Inflammatory macrophage (primary cell): ENCODE data around the gene TUT1.
"Not testable (repeated sequence)": the region's sequence is repeated elsewhere in the genome, so short reads cannot be mapped to it uniquely, and the experiment has no call there.

Source experiments
- DNase-seq, 2 donors: peaks; one replicate each; pipeline ENCODE4 v3.0.0-alpha.2; 2020 to 2022

The TUT1 gene

DNA sequence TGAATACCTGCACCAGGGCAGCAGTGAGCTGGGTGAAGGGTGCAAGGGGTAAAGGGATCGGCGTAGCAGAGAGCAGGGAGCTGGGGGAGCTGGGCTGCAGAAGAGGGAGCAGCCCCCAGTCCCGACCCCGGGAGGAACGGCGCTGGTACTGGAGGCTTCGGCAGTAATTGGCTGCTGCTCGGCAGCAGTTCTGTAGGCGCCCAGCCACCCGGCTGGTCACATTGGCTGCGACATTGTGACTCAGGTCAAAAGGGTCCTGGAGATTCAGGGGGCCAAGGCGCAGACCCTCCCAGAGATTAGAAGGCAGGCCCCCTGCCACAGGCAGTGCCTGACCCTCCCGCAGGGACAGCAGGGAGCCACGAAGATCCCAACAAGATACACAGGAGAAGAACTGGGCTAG is 15.5 kb downstream of the TUT1 start:
- no peak for DNase-seq

GRCh38 chr11:62575156-62575555 is 16.2 kb downstream of the TUT1 start:
- DNase-seq: no peak

- DNase-seq: peak; percentile 17 to 66
Measured at GRCh38 chr11:62574363-62575071, 16.8 kb downstream of the TUT1 start.

DNA sequence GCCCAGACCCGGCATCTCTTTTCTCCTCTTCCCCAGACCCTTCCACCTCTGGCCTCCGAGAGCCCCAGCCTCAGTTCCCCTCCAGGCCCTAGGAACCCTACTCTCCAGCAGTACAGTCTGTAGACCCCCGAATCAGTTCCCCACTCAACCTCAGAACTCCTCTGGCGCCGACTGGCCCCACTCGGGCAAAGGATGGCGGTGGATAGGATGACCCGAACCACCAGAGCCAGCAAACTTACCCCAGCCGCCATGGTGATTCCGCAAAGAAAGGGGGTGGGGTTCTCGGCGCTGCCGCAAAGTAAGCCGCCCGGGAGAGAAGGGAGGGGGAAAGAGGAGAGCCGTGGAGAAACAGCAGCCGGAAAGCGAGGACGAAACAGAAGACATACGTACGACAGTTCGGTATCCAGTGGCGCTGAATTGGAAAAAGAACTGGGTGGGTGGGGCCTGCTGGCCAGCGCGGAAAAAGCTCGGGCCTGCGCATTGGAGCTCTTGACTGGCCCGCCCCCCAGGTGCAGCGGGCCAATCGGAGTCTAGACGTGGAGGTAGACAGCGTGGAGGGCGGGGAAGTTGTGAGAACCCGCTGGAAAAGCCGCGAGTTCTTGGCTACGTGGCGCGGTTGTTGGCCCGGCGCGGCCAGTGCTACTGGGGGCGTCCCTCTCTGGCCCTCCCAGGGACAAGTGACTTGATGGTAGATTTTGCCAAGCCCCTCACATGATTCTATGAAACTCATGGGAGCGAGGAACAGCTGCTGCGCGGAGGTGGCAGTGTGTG is 17.5 kb downstream of the TUT1 start, which contains the start of gene EEF1G:
EEF1G (minus strand) TSS at position 300 of the 771 bp plus-strand sequence; CDS start at position 251, 49 bp downstream.
- peak; percentile 100 for DNase-seq

- DNase-seq: peak; percentile 23 to 33
Measured at GRCh38 chr11:62573006-62573591, 18.2 kb downstream of the TUT1 start.

DNA sequence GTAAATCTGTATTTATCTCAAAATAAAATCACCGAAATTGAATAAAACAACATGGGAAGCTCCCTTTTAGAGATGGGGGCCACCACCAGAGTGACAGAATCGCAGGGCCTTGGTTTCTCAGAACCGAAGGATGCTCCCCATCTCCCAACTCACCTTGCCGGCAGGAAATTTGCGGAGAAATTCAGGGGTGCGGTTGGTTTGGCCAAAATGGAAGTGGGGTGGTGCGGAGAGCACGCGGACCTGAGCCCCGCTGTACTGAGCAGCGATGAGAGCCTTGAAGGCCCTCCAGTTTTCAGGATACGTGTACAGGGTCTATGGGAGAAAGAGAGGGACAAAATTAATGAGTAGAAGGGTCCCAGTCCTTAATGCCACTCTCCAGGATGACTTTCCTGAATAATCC is 18.9 kb downstream of the TUT1 start:
- DNase-seq: no peak

- not testable (repeated sequence) for DNase-seq
Measured at GRCh38 chr11:62571493-62571892, 19.8 kb downstream of the TUT1 start.

GRCh38 chr11:62570903-62571302 is 20.4 kb downstream of the TUT1 start:
- DNase-seq: not testable (repeated sequence)

DNA sequence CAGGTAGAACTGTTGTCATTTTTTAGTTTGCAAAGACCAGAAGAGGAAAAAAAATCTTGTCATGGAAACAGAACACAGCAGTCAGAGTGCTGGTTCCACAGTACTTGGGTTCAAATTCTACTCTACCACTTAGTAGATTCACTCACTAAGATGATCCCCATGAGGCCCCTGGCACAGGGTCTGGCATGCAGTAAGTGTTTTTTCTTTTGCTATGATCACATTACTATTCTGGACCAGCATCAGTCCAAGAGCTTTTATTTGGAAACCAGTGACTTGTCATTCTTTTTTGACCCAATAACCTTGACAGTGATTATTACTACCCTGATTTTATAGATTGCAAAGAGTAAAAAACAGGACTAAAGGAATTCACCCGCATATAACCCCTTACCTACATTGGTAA is 21.7 kb downstream of the TUT1 start:
- DNase-seq: no peak

DNA sequence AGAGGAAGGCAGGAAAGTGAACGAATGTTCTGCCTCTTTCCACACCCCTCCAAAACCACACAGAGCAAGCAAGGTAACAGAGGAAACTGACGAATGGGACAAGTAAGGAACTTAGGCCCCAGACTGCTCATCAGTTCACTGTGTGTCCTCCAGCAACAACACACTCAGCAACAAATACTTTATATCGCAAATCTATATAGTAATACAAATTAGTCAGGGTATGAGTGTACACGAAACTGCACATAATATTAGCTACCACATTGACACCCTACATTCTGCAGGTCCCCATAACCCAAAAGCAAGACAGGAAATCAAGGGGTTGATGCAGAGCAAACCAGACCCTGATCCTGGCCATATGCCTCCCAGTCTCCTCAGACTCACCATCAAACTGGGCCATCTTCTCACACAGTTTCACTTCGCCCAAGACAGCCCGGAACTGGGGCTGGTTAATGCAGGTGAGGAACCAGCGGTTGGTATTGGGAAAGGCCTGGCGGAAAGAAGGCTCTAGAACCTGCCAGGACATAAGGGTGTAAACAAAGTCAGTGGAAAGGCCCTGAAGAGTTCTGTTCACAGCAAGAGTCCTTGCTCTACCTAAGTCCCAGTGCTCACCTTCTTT is 24.2 kb downstream of the TUT1 start:
- DNase-seq: no peak

- DNase-seq: no peak
Measured at GRCh38 chr11:62566247-62566646, 25.1 kb downstream of the TUT1 start.

DNA sequence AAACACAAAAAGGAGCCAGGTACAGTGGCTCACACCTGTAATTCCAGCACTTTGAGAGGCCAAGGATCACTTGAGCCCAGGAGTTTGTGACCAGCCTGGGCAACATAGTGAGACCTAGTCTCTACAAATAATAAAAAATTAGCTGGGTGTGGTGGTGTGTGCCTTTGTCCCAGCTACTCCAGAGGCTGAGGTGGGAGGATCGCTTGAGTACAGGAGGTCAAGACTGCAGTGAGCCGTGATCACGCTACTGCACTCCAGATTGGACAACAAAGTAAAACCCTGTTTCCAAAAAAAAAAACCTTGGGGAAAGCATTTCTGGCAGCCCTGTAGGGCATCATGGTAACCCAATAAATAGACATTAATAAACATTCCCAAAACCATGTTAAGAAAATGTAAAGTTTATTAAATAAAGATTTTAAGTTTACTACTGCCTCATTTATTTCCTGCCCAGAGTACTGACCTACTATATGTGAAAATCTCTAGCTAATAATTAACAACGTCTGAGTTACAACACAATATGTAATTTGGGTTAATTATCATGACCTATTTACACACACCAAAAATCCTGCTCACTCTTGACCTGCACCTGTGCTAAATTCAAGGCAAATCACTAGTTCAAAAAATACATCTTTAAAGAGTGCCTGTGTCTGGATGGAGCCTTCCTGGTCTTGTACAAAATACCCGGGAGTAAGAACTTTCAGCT is 26.1 kb downstream of the TUT1 start:
- no peak for DNase-seq

- not testable (repeated sequence) for DNase-seq
Measured at GRCh38 chr11:62561677-62562230, 29.6 kb downstream of the TUT1 start.

- DNase-seq: peak; percentile 85 to 89
Measured at GRCh38 chr11:62560566-62561103, 30.7 kb downstream of the TUT1 start.

DNA sequence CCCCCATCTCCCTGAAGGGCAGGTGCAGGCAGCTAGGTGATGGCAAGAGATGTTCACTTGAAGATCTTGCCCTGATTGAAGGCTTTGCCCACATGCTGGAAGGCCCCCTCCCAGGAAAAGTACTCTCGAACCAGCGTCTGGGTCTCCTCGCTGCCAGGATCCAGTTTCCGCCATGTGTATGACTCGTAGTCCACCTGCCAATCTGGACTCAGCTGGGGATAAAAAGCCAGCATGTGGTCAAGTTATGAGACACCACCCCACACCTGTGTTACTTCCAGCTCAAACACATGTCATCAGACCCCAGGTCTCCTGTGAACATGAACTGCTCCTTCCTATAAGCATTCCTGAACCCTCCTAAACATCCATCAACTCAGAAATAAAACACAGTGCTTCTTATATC is 31.7 kb downstream of the TUT1 start:
- not testable (repeated sequence) for DNase-seq

DNA sequence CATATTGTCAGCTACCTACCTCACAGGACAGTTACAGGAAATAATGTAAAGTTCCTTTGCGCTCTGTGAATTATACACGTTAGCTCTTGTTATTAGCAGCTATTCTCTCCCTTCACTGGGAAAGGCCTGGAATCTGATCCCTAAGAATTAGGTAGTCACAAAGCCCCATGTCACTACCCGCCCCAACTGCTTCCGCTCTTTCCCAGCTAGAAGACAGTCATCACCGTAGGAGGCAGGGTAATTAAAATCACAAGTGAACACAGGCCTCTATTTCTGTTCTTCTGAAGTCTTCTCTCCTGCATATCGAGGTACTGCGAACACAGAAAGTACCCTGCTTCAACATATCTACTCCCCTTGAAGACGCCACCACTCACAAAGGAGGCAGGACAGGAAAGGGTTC is 32.1 kb downstream of the TUT1 start:
- DNase-seq: no peak

- DNase-seq: no peak
Measured at GRCh38 chr11:62558669-62559068, 32.7 kb downstream of the TUT1 start.

GRCh38 chr11:62556875-62557631 is 34.3 kb downstream of the TUT1 start:
- DNase-seq: no peak

DNA sequence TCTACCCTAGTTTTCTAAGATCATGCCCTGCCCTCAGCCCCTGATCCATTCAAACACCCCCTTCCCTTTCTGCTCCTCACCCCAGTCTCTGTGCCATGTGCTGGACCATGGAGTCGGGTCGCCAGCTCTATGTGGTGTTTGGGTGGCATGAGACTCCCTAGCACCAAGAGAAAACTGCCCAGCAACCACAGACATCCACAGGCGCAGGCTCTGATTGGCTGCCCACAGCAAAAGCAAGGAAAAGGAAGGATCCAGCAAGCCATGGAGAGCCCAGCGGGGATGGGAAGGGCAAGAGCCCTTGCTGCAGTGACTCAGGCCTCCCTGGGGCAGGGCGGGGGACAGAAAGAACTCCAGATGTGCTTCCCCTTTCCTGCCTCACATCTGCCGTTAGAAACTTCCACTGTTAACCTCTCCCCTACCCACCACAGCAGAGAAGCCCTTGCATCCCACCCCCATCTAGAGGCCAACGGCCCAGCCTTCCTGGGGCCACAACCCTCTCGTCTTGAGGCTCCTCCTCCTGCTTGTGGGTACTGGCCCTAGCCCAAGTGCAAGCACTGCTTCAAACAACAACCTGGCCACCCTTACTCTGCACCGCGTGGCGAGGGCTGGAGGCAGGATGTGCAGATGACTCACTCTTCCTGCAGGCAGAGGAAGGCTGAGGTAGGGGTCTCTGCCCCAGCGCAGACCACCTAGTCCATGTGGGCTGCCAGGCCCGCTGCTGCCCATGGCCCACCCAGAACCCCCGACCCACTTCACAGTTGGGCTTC is 35.0 kb downstream of the TUT1 start:
- peak; percentile 95 to 96 for DNase-seq

DNA sequence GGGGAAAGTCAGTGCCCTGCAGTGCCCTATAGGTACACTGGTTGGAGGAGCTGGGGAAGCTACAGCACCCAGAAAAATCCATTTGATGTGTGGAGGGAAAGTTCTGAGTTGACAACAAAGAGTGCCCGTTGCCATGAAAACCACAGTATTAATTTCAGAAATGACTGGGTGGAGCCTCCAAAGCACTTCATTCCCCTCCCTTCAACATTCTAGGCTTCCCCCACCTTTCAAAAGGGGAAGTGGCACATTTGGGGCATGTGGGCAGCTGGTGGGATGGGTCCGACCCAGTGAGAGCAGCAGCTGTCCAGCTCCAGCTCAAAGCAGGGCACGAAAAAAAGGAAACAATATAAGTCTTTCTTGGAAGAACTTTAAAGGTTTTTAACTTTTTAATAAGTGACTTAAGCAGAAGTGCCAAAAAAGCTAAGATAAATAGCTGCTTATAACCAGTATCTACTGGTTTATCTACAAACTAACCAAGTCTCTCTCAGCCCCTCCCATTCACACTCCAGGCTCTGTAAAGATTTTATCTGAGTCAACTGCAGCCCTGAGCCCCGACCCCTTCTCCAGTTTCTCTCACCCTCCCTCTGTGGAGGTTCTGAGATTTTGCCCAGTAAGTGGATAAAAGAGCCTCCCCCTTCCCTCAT is 35.7 kb downstream of the TUT1 start:
- peak; percentile 89 to 95 for DNase-seq
